ENCODE results near the gene SCAMP5. TPM values are rescaled to one million over a fixed set of nuclear protein-coding genes. Genes with fewer than 3 reads are reported as not detected.

The SCAMP5 gene
- total RNA-seq, 1 donor from 2014 or later: 16.4 TPM

DNA sequence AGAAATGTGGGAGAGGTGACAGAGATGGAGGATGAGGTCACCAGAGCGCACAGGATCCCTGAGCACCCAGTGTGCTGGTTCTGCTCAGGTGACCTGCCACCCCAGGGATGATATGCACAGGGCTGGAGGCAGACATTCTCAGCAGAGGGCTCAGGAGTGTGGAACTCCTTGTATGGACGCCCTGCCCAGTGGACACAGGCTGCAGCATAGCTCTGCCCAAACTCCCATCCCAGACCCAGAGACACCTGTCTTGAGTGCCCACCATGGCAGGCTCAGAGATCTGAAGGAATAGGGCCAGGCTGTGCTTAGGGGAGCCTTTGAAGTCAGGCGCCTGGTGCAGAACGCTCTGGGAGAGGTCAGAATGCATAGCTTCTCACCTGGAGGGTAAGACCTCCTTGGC is 75.3 kb downstream of the SCAMP5 start:
- DNase-seq (ENCODE audit: low spot score): no peak
- Histone ChIP-seq H3K4me2 (no peak overlapping the region), H3F3A (ENCODE audit: low read depth) (peaks cover under 1% of the 10 kb centered on the region), H3K79me2 (ENCODE audit: low read depth) (no peaks in the 10 kb centered on the region), H3K4me3 (no peak overlapping the region), H3K9me3 (ENCODE audit: low read depth) (no peaks in the 10 kb centered on the region), H2AFZ (replicated peaks) (no peak overlapping the region), H3K4me1 (no peaks in the 10 kb centered on the region), H3K36me3 (no peaks in the 10 kb centered on the region), H3K27ac (no peak overlapping the region), H4K20me1 (ENCODE audit: low read depth) (no peaks in the 10 kb centered on the region), H3K27me3 (no peaks in the 10 kb centered on the region), H3K9ac (no peak overlapping the region)
- Mint-ChIP-seq H3K4me3 (no peak overlapping the region), H3K36me3 (peaks cover 7% of the 10 kb centered on the region), H3K4me1 (peaks cover 6% of the 10 kb centered on the region), H3K9me3 (peaks cover 8% of the 10 kb centered on the region), H3K27me3 (ENCODE audit: insufficient read depth, low read depth) (peaks cover 3% of the 10 kb centered on the region), H3K27ac (no peak overlapping the region)
- TF ChIP-seq, protein P1, sequence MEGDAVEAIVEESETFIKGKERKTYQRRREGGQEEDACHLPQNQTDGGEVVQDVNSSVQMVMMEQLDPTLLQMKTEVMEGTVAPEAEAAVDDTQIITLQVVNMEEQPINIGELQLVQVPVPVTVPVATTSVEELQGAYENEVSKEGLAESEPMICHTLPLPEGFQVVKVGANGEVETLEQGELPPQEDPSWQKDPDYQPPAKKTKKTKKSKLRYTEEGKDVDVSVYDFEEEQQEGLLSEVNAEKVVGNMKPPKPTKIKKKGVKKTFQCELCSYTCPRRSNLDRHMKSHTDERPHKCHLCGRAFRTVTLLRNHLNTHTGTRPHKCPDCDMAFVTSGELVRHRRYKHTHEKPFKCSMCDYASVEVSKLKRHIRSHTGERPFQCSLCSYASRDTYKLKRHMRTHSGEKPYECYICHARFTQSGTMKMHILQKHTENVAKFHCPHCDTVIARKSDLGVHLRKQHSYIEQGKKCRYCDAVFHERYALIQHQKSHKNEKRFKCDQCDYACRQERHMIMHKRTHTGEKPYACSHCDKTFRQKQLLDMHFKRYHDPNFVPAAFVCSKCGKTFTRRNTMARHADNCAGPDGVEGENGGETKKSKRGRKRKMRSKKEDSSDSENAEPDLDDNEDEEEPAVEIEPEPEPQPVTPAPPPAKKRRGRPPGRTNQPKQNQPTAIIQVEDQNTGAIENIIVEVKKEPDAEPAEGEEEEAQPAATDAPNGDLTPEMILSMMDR (IDR thresholded peaks at IDR 0.05): no peak
- TF ChIP-seq EZH2 (IDR thresholded peaks at IDR 0.05): no peak
- TF ChIP-seq EZH2phosphoT487 (IDR thresholded peaks at IDR 0.05): no peak

Small RNA genes lying within 50 kb of the gene (small RNA-seq; reads per million reads assigned to genes)
- gene AC015720.1 (not detected), gene RF00019 (not detected)

Other genes with a start within 250 kb of the SCAMP5 start
- gene CYP1A2, start 246.7 kb upstream of the SCAMP5 start, total RNA-seq (ENCODE audit: low replicate concordance): not detected in 2 replicates
- gene CSK, start 213.5 kb upstream of the SCAMP5 start, total RNA-seq (ENCODE audit: low replicate concordance): 18.3 and 25.4 TPM in 2 replicates
- gene LMAN1L, start 182.7 kb upstream of the SCAMP5 start, total RNA-seq (ENCODE audit: low replicate concordance): not detected in 2 replicates
- gene CPLX3, start 168.9 kb upstream of the SCAMP5 start, total RNA-seq (ENCODE audit: low replicate concordance): not detected in 2 replicates
- 22.7 and 37.4 TPM in 2 replicates for gene ULK3, start 152.4 kb upstream of the SCAMP5 start, total RNA-seq (ENCODE audit: low replicate concordance)
- gene SCAMP2, start 122.2 kb upstream of the SCAMP5 start, total RNA-seq (ENCODE audit: low replicate concordance): 19.4 and 44.5 TPM in 2 replicates
- 77.7 and 106 TPM in 2 replicates for gene MPI, start 105.5 kb upstream of the SCAMP5 start, total RNA-seq (ENCODE audit: low replicate concordance)
- gene FAM219B, start 88.7 kb upstream of the SCAMP5 start, total RNA-seq (ENCODE audit: low replicate concordance): 120 and 124 TPM in 2 replicates
- gene COX5A, start 57.5 kb upstream of the SCAMP5 start, total RNA-seq (ENCODE audit: low replicate concordance): 144 and 200 TPM in 2 replicates
- gene RPP25, start 38.8 kb upstream of the SCAMP5 start, total RNA-seq (ENCODE audit: low replicate concordance): 2.5 and 7.2 TPM in 2 replicates
- 15.8 and 38.6 TPM in 2 replicates for gene PPCDC, start 28.0 kb downstream of the SCAMP5 start, total RNA-seq (ENCODE audit: low replicate concordance)
- gene C15orf39, start 206.3 kb downstream of the SCAMP5 start, total RNA-seq (ENCODE audit: low replicate concordance): 1.2 and 7.1 TPM in 2 replicates